Measurements from ENCODE around the gene LMBR1L. TPM values are rescaled to one million over a fixed set of nuclear protein-coding genes. Genes with fewer than 3 reads are reported as not detected.
A peak's percentile ranks its signal among the peaks of the same experiment; 100 is the strongest.

The LMBR1L gene
- total and polyA plus RNA-seq, 2 of the 13 experiments (the other 11 are each of a cell fraction or from before 2014, with no cell fraction given) = 12.2 to 65.9 TPM

- peak overlapping the region; percentile 95 to 100 (median 98) for H3K4me3 ChIP-seq (replicated peaks in 1 of 3; ENCODE audit: insufficient read depth in 1 of 3, low read depth in 2 of 3, low read length in 3 of 3)
- H3K79me2 ChIP-seq (ENCODE audit: insufficient read depth, low read length) = peaks cover 44% of the 10 kb centered on the region
- no peak for FAIRE-seq
- TSS peak; percentile 73 for BruUV-seq (replicated peaks)
- H3K4me2 ChIP-seq (ENCODE audit: low read depth, low read length) = peak overlapping the region; percentile 98
- no peak; the same call in 2 of the 3 replicates for ATAC-seq
- ChIA-PET CTCF (ENCODE audit: low intra/inter-chr PET ratio, low total read pairs) (no interaction called here), POLR2A (interaction anchor here (2.0 kb wide), 1 partner anchor 9 kb away, joined by 10 read pairs; the partner anchor contains the start of gene RHEBL1)
- in situ Hi-C loops (cut with HindIII; ENCODE audit: extremely low pct_ligation_motif_present, low pct_unique_long_range_greater_than_20kb) = no loop called here
- H3K9ac ChIP-seq (ENCODE audit: insufficient read depth, low read depth, low read length) = peak overlapping the region; percentile 98
- peaks cover 52% of the 10 kb centered on the region for H3K4me1 ChIP-seq (ENCODE audit: insufficient read depth, low read length)
- H2AFZ ChIP-seq (ENCODE audit: low read length) = peak overlapping the region; percentile 93
- intact Hi-C loops (cut with micrococcal nuclease; ENCODE audit: unreplicated experiment) = loop anchor here (5.0 kb wide), 1 partner anchor 49 kb away; no protein-coding TSS in a partner anchor
- peak overlapping the region; percentile 94 for H3K27ac ChIP-seq (ENCODE audit: extremely low read length, insufficient read depth, low read length)
- peaks cover 32% of the 10 kb centered on the region for H4K20me1 ChIP-seq (ENCODE audit: insufficient read depth, low read length)
- H3K27me3 ChIP-seq (ENCODE audit: control insufficient read depth in 1 of 2, insufficient read depth in 2 of 2, low read length in 2 of 2) = no peaks in the 10 kb centered on the region; a peak in 1 of 5 replicates
- no peaks in the 10 kb centered on the region; a peak in 1 of 5 replicates for H3K36me3 ChIP-seq (replicated peaks in 1 of 2; ENCODE audit: control insufficient read depth in 1 of 2, insufficient read depth in 2 of 2, low read length in 2 of 2)
- no peaks in the 10 kb centered on the region for H3K9me3 ChIP-seq (ENCODE audit: low read length)
- DNase-seq (ENCODE audit: low spot score) = no peak
- 7% methylated on average over 12 of the region's 16 CpGs for WGBS (ENCODE audit: low lambda C conversion rate)
- TF ChIP-seq ZNF713 (CRISPR knock-in tag; IDR thresholded peaks at IDR 0.05) (no peak), REXO4 (CRISPR knock-in tag; IDR thresholded peaks at IDR 0.05; ENCODE audit: borderline replicate concordance) (no peak), THYN1 (CRISPR knock-in tag; IDR thresholded peaks at IDR 0.05; ENCODE audit: borderline replicate concordance, low read depth) (0 out of 2 replicates have a peak, but pooled peaks have one; percentile 11), ZNF160 (CRISPR knock-in tag; IDR thresholded peaks at IDR 0.05) (no peak), ZFP36L1 (CRISPR knock-in tag; IDR thresholded peaks at IDR 0.05) (0 out of 2 replicates have a peak, but pooled peaks have one; percentile 11), HMG20A (CRISPR knock-in tag; IDR thresholded peaks at IDR 0.05; ENCODE audit: borderline replicate concordance) (0 out of 2 replicates have a peak, but pooled peaks have one; percentile 2)
- TF ChIP-seq, protein P1, sequence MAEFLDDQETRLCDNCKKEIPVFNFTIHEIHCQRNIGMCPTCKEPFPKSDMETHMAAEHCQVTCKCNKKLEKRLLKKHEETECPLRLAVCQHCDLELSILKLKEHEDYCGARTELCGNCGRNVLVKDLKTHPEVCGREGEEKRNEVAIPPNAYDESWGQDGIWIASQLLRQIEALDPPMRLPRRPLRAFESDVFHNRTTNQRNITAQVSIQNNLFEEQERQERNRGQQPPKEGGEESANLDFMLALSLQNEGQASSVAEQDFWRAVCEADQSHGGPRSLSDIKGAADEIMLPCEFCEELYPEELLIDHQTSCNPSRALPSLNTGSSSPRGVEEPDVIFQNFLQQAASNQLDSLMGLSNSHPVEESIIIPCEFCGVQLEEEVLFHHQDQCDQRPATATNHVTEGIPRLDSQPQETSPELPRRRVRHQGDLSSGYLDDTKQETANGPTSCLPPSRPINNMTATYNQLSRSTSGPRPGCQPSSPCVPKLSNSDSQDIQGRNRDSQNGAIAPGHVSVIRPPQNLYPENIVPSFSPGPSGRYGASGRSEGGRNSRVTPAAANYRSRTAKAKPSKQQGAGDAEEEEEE (CRISPR knock-in tag; IDR thresholded peaks at IDR 0.05; ENCODE audit: borderline replicate concordance) = 0 out of 2 replicates have a peak, but pooled peaks have one; percentile 1
- TF ChIP-seq, protein P2, sequence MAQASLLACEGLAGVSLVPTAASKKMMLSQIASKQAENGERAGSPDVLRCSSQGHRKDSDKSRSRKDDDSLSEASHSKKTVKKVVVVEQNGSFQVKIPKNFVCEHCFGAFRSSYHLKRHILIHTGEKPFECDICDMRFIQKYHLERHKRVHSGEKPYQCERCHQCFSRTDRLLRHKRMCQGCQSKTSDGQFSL (CRISPR knock-in tag; IDR thresholded peaks at IDR 0.05) = peak; percentile 83
Measured at GRCh38 chr12:49061157-49061650, 49.4 kb downstream of the LMBR1L start.
